Epithelial cell of proximal tubule (primary cell): Measurements from ENCODE around the gene PSMC6. TPM values are rescaled to one million over a fixed set of nuclear protein-coding genes. Genes with fewer than 3 reads are reported as not detected.

ENCODE experiments used
- DNase-seq: peaks from one replicate; pipeline ENCODE4 v3.0.0-alpha.2; 2011; ENCODE audit warnings: low read depth
- H3K4me3 ChIP-seq: 2 replicates; pipeline ENCODE4 v1.5.1; 2011; ENCODE audit warnings: low read depth, mild to moderate bottlenecking, low read length
- CTCF ChIP-seq: conservative IDR thresholded peaks from 2 replicates; pipeline ENCODE4 v1.5.1; 2012; ENCODE audit warnings: low read depth, mild to moderate bottlenecking, low read length
- total RNA-seq: library from RNA; depleted of rRNA; stranded (reverse); fragments of >200 nt; gene quantifications from 2 replicates; pipeline ENCODE4 v1.2.3, GENCODE V29; 2015

Gene PSMC6
- total RNA-seq, 1 donor from 2014 or later, result 102 TPM

DNA sequence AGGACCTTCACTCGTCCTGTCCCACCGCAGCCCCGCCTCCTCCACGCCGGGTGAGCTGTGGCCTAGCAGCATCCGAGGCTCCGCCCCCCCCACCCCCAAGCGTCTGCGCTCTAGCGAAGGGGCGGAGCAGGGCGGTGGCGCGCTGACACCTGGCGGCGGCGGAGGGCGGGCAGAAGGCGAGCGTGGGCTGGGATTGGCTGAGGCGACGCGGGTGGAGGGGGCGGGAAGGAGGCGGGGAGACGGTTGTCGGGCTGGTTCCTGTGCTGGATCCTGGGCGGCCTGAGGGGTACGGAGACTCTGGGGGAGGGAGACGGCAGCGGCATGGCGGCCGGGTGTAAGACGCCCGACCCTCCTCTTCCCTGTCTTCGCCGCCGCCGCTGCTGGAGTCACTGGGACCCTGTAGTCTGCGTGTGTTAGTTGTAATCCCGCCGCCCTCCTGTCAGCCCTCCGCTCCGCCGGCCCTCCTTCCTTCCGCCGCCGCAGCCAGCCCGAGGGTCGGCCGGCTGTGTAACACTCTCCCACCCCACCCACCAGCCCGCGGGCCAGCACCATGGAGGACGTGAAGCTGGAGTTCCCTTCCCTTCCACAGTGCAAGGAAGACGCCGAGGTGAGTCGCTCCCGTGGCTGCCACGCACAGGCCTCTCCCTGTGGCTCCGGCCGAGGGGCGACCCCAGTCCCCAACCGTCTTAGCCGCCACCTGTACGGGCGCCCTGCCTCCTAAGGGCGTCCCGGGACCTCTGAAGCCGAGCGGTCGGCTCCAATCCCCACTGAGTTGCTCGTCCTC, 23.1 kb downstream of the PSMC6 start, which contains the start of gene STYX:
Gene STYX (plus strand): TSS at position 242 of the 784 bp plus-strand sequence. CDS start 309 bp downstream, at position 551.
- TF ChIP-seq CTCF, result no peak
- DNase-seq, result peak; percentile 54
- H3K4me3 ChIP-seq, result peak within 1 kb of the TSS; percentile 97

DNA sequence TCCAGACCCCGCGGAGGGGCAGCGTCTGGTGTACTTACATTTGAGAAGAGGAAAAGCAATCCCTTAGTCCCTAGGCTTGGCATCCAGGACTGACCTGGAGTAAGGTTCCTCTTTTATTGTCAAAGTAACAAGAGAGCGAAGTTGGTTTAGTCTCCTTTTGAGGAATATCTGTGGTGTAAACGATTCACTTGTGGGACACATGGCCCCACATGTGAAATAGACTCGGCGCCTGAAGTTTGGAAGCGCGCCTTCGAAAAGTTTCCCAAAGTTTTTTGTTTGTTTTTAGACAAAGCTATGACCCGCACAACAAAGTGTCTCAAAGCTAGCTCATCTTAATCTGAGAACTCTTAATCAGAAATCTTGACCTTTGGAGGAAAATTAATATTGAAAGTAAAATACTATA, 23.7 kb downstream of the PSMC6 start:
- no peak for DNase-seq
- TF ChIP-seq CTCF, result no peak
- peak overlapping the region; percentile 97 for H3K4me3 ChIP-seq

DNA sequence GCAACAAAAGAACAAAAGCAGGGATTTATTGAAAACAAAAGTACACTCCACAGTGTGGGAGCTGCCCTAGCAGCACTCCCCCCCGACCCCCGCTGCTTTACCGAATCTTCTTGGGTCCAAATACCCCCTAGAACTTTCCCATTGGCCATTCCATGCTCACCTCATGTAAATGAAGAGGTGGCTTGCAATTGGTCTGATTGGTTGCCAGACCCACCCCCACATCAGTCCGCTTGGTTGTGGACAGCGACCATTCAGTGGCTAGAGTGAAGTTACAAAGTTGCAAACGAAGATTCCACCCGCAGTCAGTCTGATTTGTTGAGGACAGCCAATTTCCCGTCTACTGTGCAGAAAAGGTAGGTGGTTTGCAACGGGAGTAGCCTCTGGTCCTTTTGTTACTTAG, 26.8 kb downstream of the PSMC6 start:
- no peak overlapping the region for H3K4me3 ChIP-seq
- TF ChIP-seq CTCF, result no peak
- no peak for DNase-seq

DNA sequence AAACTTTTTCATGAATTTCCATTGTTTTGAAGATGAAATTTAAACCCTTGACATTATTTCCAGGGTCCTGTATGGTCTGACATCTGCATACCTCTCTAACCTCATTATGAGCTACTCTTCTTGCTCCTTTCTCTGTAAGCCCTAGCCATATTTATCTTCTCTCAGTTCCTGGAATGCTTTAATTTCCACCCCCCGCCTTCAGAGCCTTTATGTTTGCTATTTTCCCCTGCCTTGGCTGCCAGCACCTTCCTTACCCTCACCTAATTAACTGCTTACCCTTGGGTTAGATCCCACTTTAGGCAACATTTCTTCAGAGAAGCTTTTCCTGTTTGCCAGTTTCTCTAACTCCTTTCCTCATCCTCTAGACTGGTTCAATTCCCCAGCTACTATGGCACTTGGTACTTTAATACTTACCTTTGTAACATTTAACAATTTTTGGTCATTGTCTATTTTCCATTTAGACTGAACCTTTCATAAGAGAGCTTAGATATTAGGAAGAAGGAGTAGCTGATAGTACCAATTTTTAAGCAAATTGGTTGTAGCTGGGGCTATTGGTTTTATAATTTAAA, 29.0 kb downstream of the PSMC6 start:
- no peak for TF ChIP-seq CTCF
- no peak overlapping the region for H3K4me3 ChIP-seq
- no peak for DNase-seq

- no peak for TF ChIP-seq CTCF
- DNase-seq, result no peak
- no peak overlapping the region for H3K4me3 ChIP-seq
Measured at GRCh38 chr14:52738409-52738808, 31.4 kb downstream of the PSMC6 start.

DNA sequence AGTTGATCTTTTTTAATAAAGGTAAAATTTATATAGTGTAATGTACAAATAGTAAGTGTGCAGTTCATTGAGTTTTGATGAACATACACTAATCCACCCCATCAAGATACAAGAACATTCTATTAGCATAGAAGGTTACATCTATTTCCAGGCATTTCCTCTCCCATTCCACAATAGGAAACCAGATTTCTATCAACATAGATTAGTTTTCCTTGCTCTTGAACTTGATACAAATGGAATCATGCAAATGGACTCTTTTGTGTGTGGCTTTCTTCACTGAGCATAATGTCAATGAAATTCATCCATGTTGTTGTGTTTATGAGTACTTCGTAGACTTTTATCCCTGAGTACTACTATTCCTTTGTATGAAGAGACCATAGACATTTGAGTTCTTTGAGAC, 33.8 kb downstream of the PSMC6 start:
- no peak overlapping the region for H3K4me3 ChIP-seq
- DNase-seq, result no peak
- TF ChIP-seq CTCF, result no peak

- no peak overlapping the region for H3K4me3 ChIP-seq
- TF ChIP-seq CTCF, result no peak
- no peak for DNase-seq
Measured at GRCh38 chr14:52741865-52742264, 34.9 kb downstream of the PSMC6 start.
